Transverse colon (tissue), 4 donors: ENCODE measurements around the gene MEG3. TPM values are rescaled to one million over a fixed set of nuclear protein-coding genes. Genes with fewer than 3 reads are reported as not detected.

Experiments used
- DNase-seq: peaks from one replicate; pipeline ENCODE4 v3.0.0-alpha.2; 2019
- H3K27ac ChIP-seq, 4 donors: fragments of 200-600 bp; sonication (generic); 2 replicates each; pipeline ENCODE4 v1.5.1; 2016 to 2018; ENCODE audit warnings: inconsistent platforms in 4 of 4
- H3K27me3 ChIP-seq: fragments of 200-600 bp; sonication (generic); 2 replicates; pipeline ENCODE4 v1.5.1; 2017; ENCODE audit warnings: inconsistent platforms
- H3K36me3 ChIP-seq, 4 donors: fragments of 200-600 bp; sonication (generic); 2 replicates each; pipeline ENCODE4 v1.5.1; 2017 to 2019; ENCODE audit warnings: inconsistent platforms in 4 of 4
- H3K4me1 ChIP-seq, 4 donors: fragments of 200-600 bp; sonication (generic); 2 replicates each; pipeline ENCODE4 v1.5.1; 2017 to 2020; ENCODE audit warnings: inconsistent platforms in 4 of 4
- H3K4me3 ChIP-seq, 4 donors: fragments of 200-600 bp; sonication (generic); 1 replicate in 1 of 4; 2 replicates in 3 of 4; pipeline versions ENCODE4 v1.5.1 to v1.6.1; 2017 to 2019; ENCODE audit warnings: inconsistent platforms in 4 of 4
- H3K9me3 ChIP-seq, 2 donors: fragments of 200-600 bp; sonication (generic); 2 replicates each; pipeline ENCODE4 v1.5.1; 2017 to 2019; ENCODE audit warnings: inconsistent platforms in 2 of 2
- EP300 ChIP-seq: sonication (generic); formaldehyde crosslinking; IDR thresholded peaks from one replicate; pipeline ENCODE4 v1.6.1; 2017; ENCODE audit warnings: antibody characterized with exemption, low read depth
- POLR2A ChIP-seq: fragments of 450-650 bp; IDR thresholded peaks from one replicate; pipeline ENCODE4 v1.6.1; 2016; ENCODE audit warnings: antibody characterized with exemption, mild to moderate bottlenecking, moderate library complexity
- POLR2AphosphoS5 ChIP-seq, 3 donors: sonication (generic); formaldehyde crosslinking; IDR thresholded peaks; one replicate each; pipeline ENCODE4 v1.6.1; 2016; ENCODE audit warnings: antibody characterized with exemption in 3 of 3
- WGBS, 2 donors: methylation state at CpG; one replicate each; pipeline ENCODE4 v1.1.5; 2018; ENCODE audit warnings: low coverage in 1 of 2; 5-methylcytosine and 5-hydroxymethylcytosine counted together
- in situ Hi-C, 4 donors: fragments of 200-750 bp; cut with MboI; loops; one replicate each; pipeline versions ENCODE4 v1.15.0 to v1.15.1; 2017; ENCODE audit warnings: low sequenced_read_pairs in 3 of 4, low pct_ligation_motif_present in 1 of 4, low pct_unique_long_range_greater_than_20kb in 1 of 4
- intact Hi-C: fragments of 100-400 bp; cut with DNase I; formaldehyde crosslinking; loops from one replicate; pipeline ENCODE4 v1.15.1; 2023; ENCODE audit warnings: low total_unique reads
- total RNA-seq, 4 donors: library from RNA; depleted of rRNA; stranded (reverse); fragments of >200 nt; gene quantifications; one replicate each; pipeline ENCODE4 v1.1.0, GENCODE V29; 2016
- TF ChIP-seq, protein P1 (sequence below), 5 experiments: fragments of 200-600 bp in 3 of 5; fragments of 450-650 bp in 2 of 5; sonication (generic) in 3 of 5; IDR thresholded peaks; 1 replicate in 2 of 5; 2 replicates in 3 of 5; pipeline ENCODE4 v1.5.1; 2016 to 2017; ENCODE audit warnings: antibody characterized with exemption in 5 of 5, inconsistent platforms in 3 of 5, mild to moderate bottlenecking in 2 of 5, moderate library complexity in 1 of 5

MEG3 gene
- total RNA-seq, 4 donors from 2014 or later, result 10.6 to 156 (median 40.1) TPM

DNA sequence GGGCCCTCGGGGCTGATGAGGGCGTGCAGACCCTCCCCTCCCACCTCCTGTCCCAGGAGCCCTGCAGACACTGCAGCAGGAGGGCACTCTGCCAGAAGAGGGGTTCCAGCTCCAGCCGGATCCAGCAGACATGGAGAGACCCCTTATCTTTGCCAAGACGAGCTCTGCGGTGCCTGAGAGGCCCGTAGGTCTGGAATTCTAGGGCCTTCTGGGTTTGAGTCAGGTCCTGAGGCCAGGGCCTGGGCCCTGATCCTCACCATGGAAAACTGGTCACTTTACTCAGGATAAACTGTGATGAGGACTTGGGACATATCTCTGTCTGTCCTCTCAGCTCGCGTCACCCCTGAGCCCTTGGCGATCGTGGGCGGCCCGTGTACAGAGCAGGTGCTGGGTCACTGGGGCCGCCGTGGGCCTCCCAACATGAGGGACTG lies 13.8 kb downstream of the MEG3 start:
- Histone ChIP-seq H3K9me3 (no peaks in the 10 kb centered on the region), H3K27me3 (no peaks in the 10 kb centered on the region), H3K27ac (no peak overlapping the region), H3K4me3 (no peak overlapping the region), H3K4me1 (peaks cover 0 to 5% (median 0%) of the 10 kb centered on the region in 4 donors), H3K36me3 (no peaks in the 10 kb centered on the region)
- WGBS, 2 donors, result 50 to 79% methylated on average over 2 to 10 of the region's 14 CpGs
- in situ Hi-C loops, result loop anchor here in 2 of 4 donors (25.0 kb wide), 1 partner anchor 798 kb away; no protein-coding TSS in a partner anchor
- DNase-seq, result no peak
- TF ChIP-seq POLR2A, result no peak
- TF ChIP-seq POLR2AphosphoS5 (IDR thresholded peaks at IDR 0.05), result no peak
- TF ChIP-seq, protein P1, sequence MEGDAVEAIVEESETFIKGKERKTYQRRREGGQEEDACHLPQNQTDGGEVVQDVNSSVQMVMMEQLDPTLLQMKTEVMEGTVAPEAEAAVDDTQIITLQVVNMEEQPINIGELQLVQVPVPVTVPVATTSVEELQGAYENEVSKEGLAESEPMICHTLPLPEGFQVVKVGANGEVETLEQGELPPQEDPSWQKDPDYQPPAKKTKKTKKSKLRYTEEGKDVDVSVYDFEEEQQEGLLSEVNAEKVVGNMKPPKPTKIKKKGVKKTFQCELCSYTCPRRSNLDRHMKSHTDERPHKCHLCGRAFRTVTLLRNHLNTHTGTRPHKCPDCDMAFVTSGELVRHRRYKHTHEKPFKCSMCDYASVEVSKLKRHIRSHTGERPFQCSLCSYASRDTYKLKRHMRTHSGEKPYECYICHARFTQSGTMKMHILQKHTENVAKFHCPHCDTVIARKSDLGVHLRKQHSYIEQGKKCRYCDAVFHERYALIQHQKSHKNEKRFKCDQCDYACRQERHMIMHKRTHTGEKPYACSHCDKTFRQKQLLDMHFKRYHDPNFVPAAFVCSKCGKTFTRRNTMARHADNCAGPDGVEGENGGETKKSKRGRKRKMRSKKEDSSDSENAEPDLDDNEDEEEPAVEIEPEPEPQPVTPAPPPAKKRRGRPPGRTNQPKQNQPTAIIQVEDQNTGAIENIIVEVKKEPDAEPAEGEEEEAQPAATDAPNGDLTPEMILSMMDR (IDR thresholded peaks at IDR 0.05), result no peak
- TF ChIP-seq EP300, result no peak
- intact Hi-C loops, result no loop called here

DNA sequence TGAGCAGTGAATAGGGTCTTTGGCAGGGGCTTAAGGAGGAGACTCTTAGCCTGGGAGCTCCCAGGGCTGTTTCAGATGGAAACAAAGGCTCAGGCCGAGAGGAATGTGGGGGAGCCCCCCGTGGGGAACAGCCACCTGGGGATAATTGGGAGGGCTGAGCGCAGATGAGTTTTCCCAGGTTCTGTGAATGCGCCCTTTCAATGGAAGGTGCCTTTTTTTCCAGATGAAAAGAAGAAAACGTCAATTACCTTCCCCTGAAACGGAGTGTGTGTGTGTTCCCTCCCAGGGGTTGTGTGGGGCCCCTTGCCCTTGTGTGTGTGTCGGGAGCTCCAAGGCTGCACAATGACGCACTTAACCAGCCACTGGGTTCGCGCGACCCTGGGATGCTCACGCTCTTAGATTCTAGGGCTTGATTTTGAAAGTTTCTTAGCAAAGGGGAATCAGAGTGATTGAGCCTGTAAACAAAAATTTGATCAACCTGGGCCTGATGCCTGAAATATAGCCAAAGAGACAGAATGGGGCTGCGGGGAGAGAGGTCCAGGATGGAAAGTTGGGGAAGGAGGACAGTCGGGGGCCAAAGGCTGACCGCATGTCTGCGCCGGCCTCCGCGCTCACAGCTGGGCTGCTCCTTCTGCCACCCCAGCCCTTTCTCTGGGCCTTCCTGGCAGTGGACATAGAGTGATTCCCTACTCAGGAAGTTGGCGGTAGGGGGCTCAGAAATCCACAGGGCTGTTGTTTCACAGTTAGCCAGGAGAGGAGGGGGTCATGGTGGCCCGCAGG lies 14.6 kb downstream of the MEG3 start:
- WGBS, 2 donors, result 87 to 88% methylated on average over 7 to 21 of the region's 21 CpGs
- Histone ChIP-seq H3K4me3 (no peak overlapping the region), H3K27ac (no peak overlapping the region), H3K4me1 (peaks cover 0 to 5% (median 0%) of the 10 kb centered on the region in 4 donors), H3K36me3 (no peaks in the 10 kb centered on the region), H3K9me3 (no peaks in the 10 kb centered on the region), H3K27me3 (no peaks in the 10 kb centered on the region)
- in situ Hi-C loops (loop anchor here in 2 of 4 donors (25.0 kb wide), 1 partner anchor 797 kb away; no protein-coding TSS in a partner anchor), intact Hi-C loops (no loop called here)
- TF ChIP-seq EP300, result no peak
- TF ChIP-seq POLR2A, result no peak
- TF ChIP-seq POLR2AphosphoS5 (IDR thresholded peaks at IDR 0.05), result no peak
- TF ChIP-seq, protein P1 (IDR thresholded peaks at IDR 0.05), result no peak
- no peak for DNase-seq

DNA sequence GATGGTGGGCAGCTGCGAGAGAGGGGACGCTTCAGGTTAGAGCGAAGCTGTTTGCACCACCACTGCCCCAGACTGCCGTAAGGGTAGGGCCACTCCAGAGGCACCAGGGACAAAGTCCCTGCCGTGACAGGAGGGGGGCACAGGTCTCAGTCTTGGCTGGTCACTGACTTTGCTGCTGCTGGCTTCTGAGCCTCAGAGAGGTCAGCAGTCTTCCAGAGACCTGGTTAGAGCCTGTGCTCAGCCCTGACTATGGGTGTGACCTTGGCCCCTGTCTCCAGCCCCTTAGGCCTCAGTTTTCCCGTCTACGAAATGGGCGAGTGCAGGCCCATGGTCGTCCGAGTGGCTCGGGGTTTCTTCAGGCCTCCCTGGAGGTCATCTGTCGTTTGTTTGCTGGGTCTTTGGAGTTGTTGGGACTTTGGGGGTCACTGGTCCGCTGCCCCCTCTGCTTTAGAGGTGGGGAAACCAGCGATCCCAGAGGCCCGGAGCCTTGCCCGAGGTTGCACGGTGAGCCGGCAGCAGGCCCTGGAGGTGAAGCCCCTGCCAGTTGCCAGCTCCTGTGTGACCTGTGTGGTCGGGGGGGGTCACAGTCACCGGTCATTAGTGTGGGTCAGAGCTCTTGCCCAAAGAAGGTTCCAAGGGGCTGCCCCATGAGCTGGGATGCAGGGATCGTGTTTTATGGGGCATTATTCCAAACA lies 15.3 kb downstream of the MEG3 start:
- DNase-seq, result no peak
- Histone ChIP-seq H3K9me3 (no peaks in the 10 kb centered on the region), H3K36me3 (no peaks in the 10 kb centered on the region), H3K4me3 (no peak overlapping the region), H3K27me3 (no peaks in the 10 kb centered on the region), H3K4me1 (peaks cover 0 to 5% (median 0%) of the 10 kb centered on the region in 4 donors), H3K27ac (no peak overlapping the region)
- in situ Hi-C loops, result loop anchor here in 2 of 4 donors (25.0 kb wide), 1 partner anchor 796 kb away; no protein-coding TSS in a partner anchor
- TF ChIP-seq, protein P1 (IDR thresholded peaks at IDR 0.05), result no peak
- no peak for TF ChIP-seq POLR2AphosphoS5 (IDR thresholded peaks at IDR 0.05)
- TF ChIP-seq POLR2A, result no peak
- intact Hi-C loops, result no loop called here
- 82% methylated on average over 21 of the region's 21 CpGs; no CpG with 5 or more reads in 1 of the 2 donors for WGBS, 2 donors

DNA sequence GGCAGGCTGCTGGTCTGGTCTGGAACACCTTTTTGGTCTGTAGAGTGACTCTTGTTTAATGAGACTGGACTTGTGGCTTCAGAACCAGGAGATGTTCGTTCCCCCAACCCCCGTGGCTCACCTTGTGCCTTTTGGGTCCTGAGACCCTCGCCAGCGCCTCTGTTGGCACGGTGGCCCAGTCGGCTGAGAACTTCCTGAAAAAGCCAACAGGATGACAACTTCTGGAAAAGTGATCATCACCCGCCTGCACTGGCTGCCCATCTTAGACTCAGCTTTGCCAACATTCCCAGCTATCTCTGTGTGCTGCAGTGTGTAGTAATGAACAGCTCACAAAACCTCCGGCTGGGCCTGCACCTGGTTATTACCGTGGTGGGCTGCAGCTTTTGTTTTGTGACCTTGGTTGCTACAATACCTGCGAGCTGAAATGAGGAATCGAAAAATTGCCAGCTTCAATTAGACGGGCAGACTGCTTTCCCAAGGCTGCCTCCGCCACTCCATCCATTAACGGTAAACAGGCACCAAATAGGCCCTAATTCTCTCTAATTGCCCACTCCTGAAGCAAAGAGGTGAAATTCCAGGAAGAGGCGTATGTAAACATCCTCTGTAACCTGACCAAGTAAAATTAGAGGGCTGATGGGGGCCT lies 16.0 kb downstream of the MEG3 start:
- peak overlapping the region in 2 of 4 donors; percentile 17 to 19 for H3K27ac ChIP-seq
- H3K9me3 ChIP-seq, result no peaks in the 10 kb centered on the region
- peaks cover 0 to 5% (median 0%) of the 10 kb centered on the region in 4 donors for H3K4me1 ChIP-seq
- no peak overlapping the region for H3K4me3 ChIP-seq
- H3K27me3 ChIP-seq, result no peaks in the 10 kb centered on the region
- in situ Hi-C loops, result loop anchor here in 2 of 4 donors (25.0 kb wide), 1 partner anchor 795 kb away; no protein-coding TSS in a partner anchor
- TF ChIP-seq, protein P1 (IDR thresholded peaks at IDR 0.05), result no peak
- TF ChIP-seq EP300, result no peak
- no peak for TF ChIP-seq POLR2A
- no peak for TF ChIP-seq POLR2AphosphoS5 (IDR thresholded peaks at IDR 0.05)
- H3K36me3 ChIP-seq, result no peaks in the 10 kb centered on the region
- 88% methylated on average over 15 of the region's 15 CpGs; no CpG with 5 or more reads in 1 of the 2 donors for WGBS, 2 donors
- no peak for DNase-seq
- intact Hi-C loops, result no loop called here
